Spleen (tissue), 11 donors: Measurements from ENCODE around the gene SMARCA1. TPM values are rescaled to one million over a fixed set of nuclear protein-coding genes. Genes with fewer than 3 reads are reported as not detected.

Source experiments
- DNase-seq: peaks from one replicate; pipeline ENCODE4 v3.0.0-alpha.2; 2020
- H3K27ac ChIP-seq, 8 donors: fragments of 200-600 bp; sonication (generic) in 7 of 8; 1 replicate in 4 of 8; 2 replicates in 4 of 8; pipeline versions ENCODE4 v1.5.0 to v1.8.0; 2016 to 2021; ENCODE audit warnings: inconsistent platforms in 4 of 8, mild to moderate bottlenecking in 4 of 8, moderate library complexity in 1 of 8
- H3K27me3 ChIP-seq, 7 donors: fragments of 200-600 bp; sonication (generic) in 6 of 7; replicated peaks in 1 of 7; 1 replicate in 4 of 7; 2 replicates in 3 of 7; pipeline versions ENCODE4 v1.5.0 to v1.8.0; 2016 to 2021; ENCODE audit warnings: inconsistent platforms in 3 of 7, mild to moderate bottlenecking in 1 of 7
- H3K36me3 ChIP-seq, 6 donors: fragments of 200-600 bp; sonication (generic) in 5 of 6; 1 replicate in 4 of 6; 2 replicates in 2 of 6; pipeline versions ENCODE4 v1.5.0 to v1.8.0; 2016 to 2021; ENCODE audit warnings: inconsistent platforms in 2 of 6
- H3K4me1 ChIP-seq, 6 donors: fragments of 200-600 bp; sonication (generic) in 5 of 6; 1 replicate in 3 of 6; 2 replicates in 3 of 6; pipeline versions ENCODE4 v1.5.0 to v1.8.0; 2016 to 2021; ENCODE audit warnings: inconsistent platforms in 3 of 6
- H3K4me3 ChIP-seq, 8 donors: fragments of 200-600 bp; sonication (generic) in 7 of 8; 1 replicate in 4 of 8; 2 replicates in 4 of 8; pipeline versions ENCODE4 v1.5.0 to v1.8.0; 2016 to 2021; ENCODE audit warnings: inconsistent platforms in 4 of 8, mild to moderate bottlenecking in 4 of 8, moderate library complexity in 2 of 8
- H3K9me3 ChIP-seq, 8 donors: fragments of 200-600 bp; sonication (generic) in 7 of 8; 1 replicate in 4 of 8; 2 replicates in 4 of 8; pipeline versions ENCODE4 v1.5.0 to v1.8.0; 2016 to 2021; ENCODE audit warnings: inconsistent platforms in 4 of 8
- CTCF ChIP-seq, 11 experiments: fragments of 200-600 bp in 7 of 11; fragments of 450-650 bp in 4 of 11; sonication (generic) in 4 of 11; IDR thresholded peaks in 8 of 11; conservative IDR thresholded peaks in 3 of 11; 1 replicate in 7 of 11; 2 replicates in 4 of 11; pipeline versions ENCODE4 v1.4.0 to v1.8.0; 2016 to 2021; ENCODE audit warnings: antibody characterized with exemption in 11 of 11, inconsistent platforms in 4 of 11, mild to moderate bottlenecking in 1 of 11
- POLR2A ChIP-seq, 3 donors: fragments of 450-650 bp; IDR thresholded peaks; one replicate each; pipeline ENCODE4 v1.5.1; 2017; ENCODE audit warnings: antibody characterized with exemption in 3 of 3, mild to moderate bottlenecking in 1 of 3
- POLR2AphosphoS5 ChIP-seq, 3 donors: sonication (generic); formaldehyde crosslinking; IDR thresholded peaks; one replicate each; pipeline ENCODE4 v1.5.1; 2017; ENCODE audit warnings: antibody characterized with exemption in 3 of 3
- WGBS, 5 donors: extraction: QIAGEN DNeasy Blood & Tissue Kit in 3 of 5; methylation state at CpG; one replicate each; pipeline versions ENCODE4 v1.1.5 to v1.1.7; 2013 to 2018; 5-methylcytosine and 5-hydroxymethylcytosine counted together
- intact Hi-C: fragments of 100-400 bp; cut with DNase I; formaldehyde crosslinking; loops from one replicate; pipeline ENCODE4 v1.15.0; 2023; ENCODE audit warnings: low total_unique reads
- polyA plus RNA-seq, 3 donors: library from polyadenylated mRNA; stranded (reverse); fragments of 200-250 nt; gene quantifications; one replicate each; pipeline ENCODE4 v1.2.1, GENCODE V29; 2013
- total RNA-seq, 7 donors: library from RNA; depleted of rRNA in 3 of 7; stranded (reverse); fragments of >200 nt in 3 of 7; fragmentation: NEBNext Ultra II Directional in 4 of 7; extraction: Animal tissue kit (Norgen Biotek cat#: 25700) in 4 of 7; gene quantifications; one replicate each; pipeline versions ENCODE4 v1.1.0 to v1.2.1, GENCODE V29; 2016 to 2021
- donor health status: healthy with polysubstance abuse.
- donor health status: DM: no; HTN: no; CAD: no; lungs with moderate emphysema.
- donor health status: DM: no; HTN: no; CAD: no.
- donor health status: Bipolar disorder and iron deficiency.
- donor health status: healthy.
- donor health status: DM: no; HTN: no; CAD: no.
- donor health status: DM: yes; HTN: yes; CAD: no.

SMARCA1 gene
- total and polyA plus RNA-seq, 10 donors = 2.5 to 25.3 (median 15.8) TPM

GRCh38 chrX:129496625-129497024 is 26.7 kb downstream of the SMARCA1 start:
- intact Hi-C loops = no loop called here
- Histone ChIP-seq H3K4me1 (no peaks in the 10 kb centered on the region), H3K4me3 (no peak overlapping the region), H3K27me3 (no peaks in the 10 kb centered on the region), H3K9me3 (no peaks in the 10 kb centered on the region), H3K27ac (no peak overlapping the region), H3K36me3 (peaks cover 0 to 3% (median 0%) of the 10 kb centered on the region in 6 donors)
- 81 to 95% (median 95%) methylated on average over 6 of the region's 6 CpGs for WGBS, 5 donors
- TF ChIP-seq CTCF (IDR thresholded peaks at IDR 0.05 in 8 of 11, conservative IDR thresholded peaks at IDR 0.05 in 3 of 11) = no peak
- TF ChIP-seq POLR2AphosphoS5 (IDR thresholded peaks at IDR 0.05) = no peak
- no peak for TF ChIP-seq POLR2A (IDR thresholded peaks at IDR 0.05)
- DNase-seq = no peak

GRCh38 chrX:129495900-129496299 is 27.4 kb downstream of the SMARCA1 start:
- Histone ChIP-seq H3K27me3 (no peaks in the 10 kb centered on the region), H3K4me1 (no peaks in the 10 kb centered on the region), H3K36me3 (peaks cover 0 to 2% (median 0%) of the 10 kb centered on the region in 6 donors), H3K27ac (no peak overlapping the region), H3K9me3 (no peaks in the 10 kb centered on the region), H3K4me3 (no peak overlapping the region)
- 74 to 99% (median 87%) methylated on average over 5 of the region's 5 CpGs for WGBS, 5 donors
- intact Hi-C loops = no loop called here
- TF ChIP-seq CTCF (IDR thresholded peaks at IDR 0.05 in 8 of 11, conservative IDR thresholded peaks at IDR 0.05 in 3 of 11) (no peak), POLR2A (IDR thresholded peaks at IDR 0.05) (no peak), POLR2AphosphoS5 (IDR thresholded peaks at IDR 0.05) (no peak)
- DNase-seq = no peak

- no peaks in the 10 kb centered on the region for H3K9me3 ChIP-seq
- no peak for TF ChIP-seq POLR2AphosphoS5 (IDR thresholded peaks at IDR 0.05)
- no peak for TF ChIP-seq POLR2A (IDR thresholded peaks at IDR 0.05)
- no peak for TF ChIP-seq CTCF (IDR thresholded peaks at IDR 0.05 in 8 of 11, conservative IDR thresholded peaks at IDR 0.05 in 3 of 11)
These were observed 28.4 kb downstream of the SMARCA1 start for GRCh38 chrX:129494887-129495286.

GRCh38 chrX:129493643-129494042 is 29.6 kb downstream of the SMARCA1 start:
- 65 to 86% (median 78%) methylated on average over 4 of the region's 4 CpGs for WGBS, 5 donors
- intact Hi-C loops = no loop called here
- Histone ChIP-seq H3K4me1 (no peaks in the 10 kb centered on the region), H3K27ac (no peak overlapping the region), H3K9me3 (no peaks in the 10 kb centered on the region), H3K36me3 (peaks cover 0 to 2% (median 0%) of the 10 kb centered on the region in 6 donors), H3K4me3 (no peak overlapping the region), H3K27me3 (no peaks in the 10 kb centered on the region)
- no peak for DNase-seq
- TF ChIP-seq POLR2AphosphoS5 (IDR thresholded peaks at IDR 0.05) (no peak), POLR2A (IDR thresholded peaks at IDR 0.05) (no peak), CTCF (IDR thresholded peaks at IDR 0.05 in 8 of 11, conservative IDR thresholded peaks at IDR 0.05 in 3 of 11) (no peak)

More at GRCh38 chrX:129494887-129495286, 28.4 kb downstream of the SMARCA1 start:
- no peak overlapping the region for H3K27ac ChIP-seq
- H3K36me3 ChIP-seq = peaks cover 0 to 2% (median 0%) of the 10 kb centered on the region in 6 donors
- DNase-seq = no peak
- no peaks in the 10 kb centered on the region for H3K4me1 ChIP-seq
- H3K27me3 ChIP-seq = no peaks in the 10 kb centered on the region
- intact Hi-C loops = no loop called here
- WGBS, 5 donors = 69 to 93% (median 84%) methylated on average over 2 of the region's 2 CpGs
- no peak overlapping the region for H3K4me3 ChIP-seq
